ENCODE results near the gene SCGB1D2.

DNA sequence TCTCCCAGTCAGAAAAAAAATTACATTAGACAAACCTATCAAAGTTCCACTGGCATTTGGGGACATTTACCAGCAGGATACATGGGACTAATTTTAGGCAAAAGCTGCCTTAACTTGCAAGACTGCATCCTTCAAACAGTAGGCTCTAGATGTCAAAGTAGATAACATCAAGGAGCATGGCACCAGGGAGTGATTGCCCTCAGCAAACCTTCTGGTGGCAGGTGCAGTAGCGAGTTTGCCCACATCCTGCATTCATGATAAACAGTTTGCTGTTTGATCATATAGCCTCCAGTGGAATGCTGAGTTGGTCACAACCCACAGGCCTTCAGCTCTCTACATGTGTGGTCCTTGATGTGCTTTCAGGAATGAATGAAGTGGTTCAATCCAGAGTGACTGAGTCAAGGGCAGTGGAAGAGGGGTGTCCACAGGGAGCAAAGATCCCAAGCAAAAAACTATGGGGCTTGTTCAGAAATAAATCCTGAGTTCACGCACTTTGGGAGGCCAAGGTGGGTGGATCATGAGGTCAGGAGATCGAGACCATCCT lies 12.0 kb downstream of the SCGB1D2 start:
- TF ChIP-seq, protein P1, sequence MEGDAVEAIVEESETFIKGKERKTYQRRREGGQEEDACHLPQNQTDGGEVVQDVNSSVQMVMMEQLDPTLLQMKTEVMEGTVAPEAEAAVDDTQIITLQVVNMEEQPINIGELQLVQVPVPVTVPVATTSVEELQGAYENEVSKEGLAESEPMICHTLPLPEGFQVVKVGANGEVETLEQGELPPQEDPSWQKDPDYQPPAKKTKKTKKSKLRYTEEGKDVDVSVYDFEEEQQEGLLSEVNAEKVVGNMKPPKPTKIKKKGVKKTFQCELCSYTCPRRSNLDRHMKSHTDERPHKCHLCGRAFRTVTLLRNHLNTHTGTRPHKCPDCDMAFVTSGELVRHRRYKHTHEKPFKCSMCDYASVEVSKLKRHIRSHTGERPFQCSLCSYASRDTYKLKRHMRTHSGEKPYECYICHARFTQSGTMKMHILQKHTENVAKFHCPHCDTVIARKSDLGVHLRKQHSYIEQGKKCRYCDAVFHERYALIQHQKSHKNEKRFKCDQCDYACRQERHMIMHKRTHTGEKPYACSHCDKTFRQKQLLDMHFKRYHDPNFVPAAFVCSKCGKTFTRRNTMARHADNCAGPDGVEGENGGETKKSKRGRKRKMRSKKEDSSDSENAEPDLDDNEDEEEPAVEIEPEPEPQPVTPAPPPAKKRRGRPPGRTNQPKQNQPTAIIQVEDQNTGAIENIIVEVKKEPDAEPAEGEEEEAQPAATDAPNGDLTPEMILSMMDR (conservative IDR thresholded peaks at IDR 0.05 in 1 of 2, IDR thresholded peaks at IDR 0.05 in 1 of 2; ENCODE audit: low read depth in 1 of 2, low read length in 2 of 2): no peak
- no peak for TF ChIP-seq EZH2 (IDR thresholded peaks at IDR 0.05; ENCODE audit: low read length, missing control alignments)
